22Rv1 (cell line): ENCODE measurements around the gene ATP10B.

Source experiments
- ZFX ChIP-seq: fragments of 450-650 bp; IDR thresholded peaks from 2 replicates; pipeline ENCODE4 v1.6.1; 2017; ENCODE audit warnings: antibody characterized with exemption, borderline replicate concordance
- TF ChIP-seq, protein P1 (sequence below): fragments of 450-650 bp; IDR thresholded peaks from 2 replicates; pipeline ENCODE4 v1.5.1; 2017; ENCODE audit warnings: mild to moderate bottlenecking

DNA sequence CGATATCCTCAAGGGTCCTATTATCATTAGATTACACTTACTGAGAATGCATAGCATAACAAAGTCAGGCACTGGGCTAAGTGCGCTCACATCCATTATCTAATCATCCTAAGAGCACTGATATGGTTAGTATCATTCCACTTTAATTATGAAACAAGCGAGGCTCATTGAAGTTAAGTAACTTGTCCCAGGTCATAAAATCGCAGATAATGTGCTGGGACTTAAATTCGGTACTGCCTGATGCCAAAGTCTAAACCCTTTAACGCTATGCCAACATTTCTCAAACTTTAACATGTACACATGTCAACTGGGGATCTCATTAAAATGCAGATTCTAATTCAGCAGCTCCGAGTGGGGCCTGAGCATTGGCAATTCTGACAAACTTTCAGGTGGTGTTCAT is 225.7 kb downstream of the ATP10B start:
- TF ChIP-seq, protein P1, sequence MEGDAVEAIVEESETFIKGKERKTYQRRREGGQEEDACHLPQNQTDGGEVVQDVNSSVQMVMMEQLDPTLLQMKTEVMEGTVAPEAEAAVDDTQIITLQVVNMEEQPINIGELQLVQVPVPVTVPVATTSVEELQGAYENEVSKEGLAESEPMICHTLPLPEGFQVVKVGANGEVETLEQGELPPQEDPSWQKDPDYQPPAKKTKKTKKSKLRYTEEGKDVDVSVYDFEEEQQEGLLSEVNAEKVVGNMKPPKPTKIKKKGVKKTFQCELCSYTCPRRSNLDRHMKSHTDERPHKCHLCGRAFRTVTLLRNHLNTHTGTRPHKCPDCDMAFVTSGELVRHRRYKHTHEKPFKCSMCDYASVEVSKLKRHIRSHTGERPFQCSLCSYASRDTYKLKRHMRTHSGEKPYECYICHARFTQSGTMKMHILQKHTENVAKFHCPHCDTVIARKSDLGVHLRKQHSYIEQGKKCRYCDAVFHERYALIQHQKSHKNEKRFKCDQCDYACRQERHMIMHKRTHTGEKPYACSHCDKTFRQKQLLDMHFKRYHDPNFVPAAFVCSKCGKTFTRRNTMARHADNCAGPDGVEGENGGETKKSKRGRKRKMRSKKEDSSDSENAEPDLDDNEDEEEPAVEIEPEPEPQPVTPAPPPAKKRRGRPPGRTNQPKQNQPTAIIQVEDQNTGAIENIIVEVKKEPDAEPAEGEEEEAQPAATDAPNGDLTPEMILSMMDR = no peak
- TF ChIP-seq ZFX = no peak
